K562 (cell line): ENCODE measurements around the gene PPFIBP2. TPM values are rescaled to one million over a fixed set of nuclear protein-coding genes. Genes with fewer than 3 reads are reported as not detected.

Experiments used
- ATAC-seq: fragments of 200-7000 bp; cut with Tn5 transposase; 3 replicates; pipeline ENCODE4 v1.9.1; 2020; ENCODE audit warnings: moderate library complexity
- BruUV-seq: library from RNA; stranded (reverse); fragments of 400-500 nt; replicated peaks from 2 replicates; lab custom pipeline; 2021; lab: Mats Ljungman, UMichigan
- CTCF ChIA-PET: fragments of 300-600 bp; formaldehyde crosslinking; extraction: SDS; loops from one replicate; lab custom pipeline; 2021; ENCODE audit warnings: low intra/inter-chr PET ratio; lab: Yijun Ruan, JAX
- POLR2A ChIA-PET: fragments of 300-600, 350-650 bp; sonication (Branson Sonifier 250); formaldehyde crosslinking; extraction: SDS; loops from one replicate; lab custom pipeline; 2021; ENCODE audit warnings: antibody characterized with exemption, inconsistent platforms; lab: Yijun Ruan, JAX
- DNase-seq, 4 experiments: peaks; one replicate each; pipeline versions ENCODE4 v3.0.0 to v3.0.0-alpha.2; 2011 to 2018; ENCODE audit warnings: low spot score in 3 of 4, mixed read lengths in 3 of 4; ENCODE audit errors: extremely low read depth in 1 of 4
- FAIRE-seq: peaks from 2 replicates; lab custom pipeline; 2011; peaks lifted over from hg19 to GRCh38; lab: Jason Lieb, UNC
- H2AFZ ChIP-seq: 2 replicates; pipeline ENCODE4 v1.6.0; 2011; ENCODE audit warnings: low read depth, low read length, control low read depth, inconsistent platforms
- H3K27ac ChIP-seq: fragments of 200-600 bp; 3 replicates; pipeline ENCODE4 v1.8.0; 2011; ENCODE audit warnings: low read depth, mild to moderate bottlenecking, control low read depth, inconsistent platforms, low read length, moderate library complexity, mixed read lengths; ENCODE audit errors: extremely low read depth
- H3K27me3 ChIP-seq, 2 experiments: fragments of 300-600 bp in 1 of 2; 2 replicates in 1 of 2; 3 replicates in 1 of 2; pipeline versions ENCODE4 v1.6.0 to v1.8.0; 2011; ENCODE audit warnings: inconsistent platforms in 2 of 2, low read length in 2 of 2, mild to moderate bottlenecking in 1 of 2, mixed read lengths in 1 of 2, moderate library complexity in 1 of 2; ENCODE audit not compliant: control insufficient read depth in 2 of 2, insufficient read depth in 2 of 2
- H3K36me3 ChIP-seq: fragments of 300-600 bp; 3 replicates; pipeline ENCODE4 v1.8.0; 2011; ENCODE audit warnings: mild to moderate bottlenecking, low read length, inconsistent platforms; ENCODE audit not compliant: control insufficient read depth, insufficient read depth
- H3K4me1 ChIP-seq, 2 experiments: fragments of 200-600 bp in 1 of 2; replicated peaks in 1 of 2; 2 replicates in 1 of 2; 3 replicates in 1 of 2; pipeline versions ENCODE4 v1.5.1 to v1.8.0; 2011; ENCODE audit warnings: inconsistent platforms in 2 of 2, low read length in 2 of 2, mild to moderate bottlenecking in 1 of 2, mixed read lengths in 1 of 2, moderate library complexity in 1 of 2; ENCODE audit not compliant: control insufficient read depth in 2 of 2, insufficient read depth in 2 of 2
- H3K4me2 ChIP-seq: 2 replicates; pipeline ENCODE4 v1.6.1; 2011; ENCODE audit warnings: low read length, control low read depth, inconsistent platforms, mixed read lengths; ENCODE audit not compliant: insufficient read depth
- H3K4me3 ChIP-seq: fragments of 200-600 bp; sonication (generic), shearing (Covaris generic); 2 replicates; pipeline ENCODE4 v1.5.1; 2016; ENCODE audit warnings: control low read depth, inconsistent platforms
- H3K79me2 ChIP-seq: fragments of 200-600 bp; 3 replicates; pipeline ENCODE4 v1.8.0; 2011; ENCODE audit warnings: low read length, inconsistent platforms; ENCODE audit not compliant: control insufficient read depth, insufficient read depth
- H3K9ac ChIP-seq, 2 experiments: 2 replicates each; pipeline versions ENCODE4 v1.6.0 to v1.6.1; 2011; ENCODE audit warnings: low read depth in 2 of 2, low read length in 2 of 2, control low read depth in 1 of 2, inconsistent platforms in 1 of 2, mild to moderate bottlenecking in 1 of 2, mixed read lengths in 1 of 2; ENCODE audit not compliant: insufficient read depth in 1 of 2
- H3K9me1 ChIP-seq: one replicate; pipeline ENCODE4 v1.6.0; 2011; ENCODE audit warnings: inconsistent platforms, mild to moderate bottlenecking, low read length, moderate library complexity; ENCODE audit not compliant: control insufficient read depth, insufficient read depth
- H3K9me3 ChIP-seq: replicated peaks from 2 replicates; pipeline ENCODE4 v1.5.1; 2011; ENCODE audit warnings: low read depth, low read length, inconsistent platforms; ENCODE audit not compliant: control insufficient read depth, insufficient read depth
- H4K20me1 ChIP-seq: replicated peaks from 2 replicates; pipeline ENCODE4 v1.6.1; 2011; ENCODE audit warnings: low read length, inconsistent platforms, mixed read lengths; ENCODE audit not compliant: control insufficient read depth, insufficient read depth
- ATF3 ChIP-seq, 2 experiments: fragments of 450-650 bp in 1 of 2; sonication (generic) in 1 of 2; formaldehyde crosslinking in 1 of 2; IDR thresholded peaks in 1 of 2; conservative IDR thresholded peaks in 1 of 2; 2 replicates each; pipeline versions ENCODE4 v1.6.1 to v1.8.1; 2016 to 2023; ENCODE audit warnings: mild to moderate bottlenecking in 2 of 2, moderate library complexity in 2 of 2, inconsistent platforms in 1 of 2, missing genetic modification reagents in 1 of 2
- CREM ChIP-seq: IDR thresholded peaks from 2 replicates; pipeline ENCODE4 v1.6.1; 2014; ENCODE audit warnings: antibody characterized with exemption, low read depth
- DMBX1 ChIP-seq: fragments of 250-450 bp; sonication (Bioruptor Pico); IDR thresholded peaks from 2 replicates; pipeline ENCODE4 v1.8.0; 2022; ENCODE audit warnings: inconsistent platforms, mild to moderate bottlenecking, moderate library complexity, borderline replicate concordance
- EHMT2 ChIP-seq: fragments of 450-650 bp; IDR thresholded peaks from 2 replicates; pipeline ENCODE4 v1.6.1; 2018; ENCODE audit warnings: antibody characterized with exemption
- FOXJ2 ChIP-seq: fragments of 200-800 bp; sonication (Bioruptor generic); IDR thresholded peaks from 2 replicates; pipeline ENCODE4 v1.6.1; 2016; ENCODE audit warnings: missing genetic modification characterization, missing compliant biosample characterization
- KAT2B ChIP-seq: IDR thresholded peaks from one replicate; pipeline ENCODE4 v1.6.1; 2012; ENCODE audit warnings: low read depth, mild to moderate bottlenecking, control low read depth, inconsistent platforms, low read length, moderate library complexity
- MAFK ChIP-seq: IDR thresholded peaks from 2 replicates; pipeline ENCODE4 v1.6.1; 2011; ENCODE audit warnings: low read length, improper control_type of control experiment
- MTF1 ChIP-seq: fragments of 250-450 bp; sonication (Bioruptor Pico); IDR thresholded peaks from 2 replicates; pipeline ENCODE4 v1.9.0; 2021; ENCODE audit warnings: moderate library complexity, mild to moderate bottlenecking, inconsistent platforms, borderline replicate concordance
- NELFE ChIP-seq: IDR thresholded peaks from 2 replicates; pipeline ENCODE4 v1.6.1; 2011; ENCODE audit warnings: mild to moderate bottlenecking; ENCODE audit not compliant: insufficient read depth, insufficient read length
- PHF8 ChIP-seq: fragments of 200-600 bp; sonication (generic); IDR thresholded peaks from 2 replicates; pipeline ENCODE4 v1.6.1; 2012; ENCODE audit warnings: mixed run types, mild to moderate bottlenecking, inconsistent platforms, low read length, moderate library complexity, borderline replicate concordance
- SMAD1 ChIP-seq: fragments of 150-350 bp; IDR thresholded peaks from 2 replicates; pipeline ENCODE4 v1.6.1; 2014; ENCODE audit warnings: low read length, low read depth; ENCODE audit not compliant: partially characterized antibody
- SMC3 ChIP-seq: conservative IDR thresholded peaks from 2 replicates; pipeline ENCODE4 v1.6.1; 2011; ENCODE audit warnings: low read depth, low read length, improper control_type of control experiment; ENCODE audit not compliant: insufficient read depth
- SNAPC5 ChIP-seq: fragments of 250-450 bp; sonication (Bioruptor Pico); IDR thresholded peaks from 2 replicates; pipeline ENCODE4 v1.8.0; 2021; ENCODE audit warnings: moderate library complexity, mild to moderate bottlenecking, inconsistent platforms
- SUPT5H ChIP-seq: fragments of 450-650 bp; IDR thresholded peaks from 2 replicates; pipeline ENCODE4 v1.6.1; 2016
- TBL1XR1 ChIP-seq, 2 experiments: IDR thresholded peaks; 2 replicates each; pipeline ENCODE4 v1.6.1; 2012; ENCODE audit warnings: improper control_type of control experiment in 2 of 2, low read length in 2 of 2, mild to moderate bottlenecking in 1 of 2
- TGIF2 ChIP-seq: sonication (generic); formaldehyde crosslinking; IDR thresholded peaks from 2 replicates; pipeline ENCODE4 v1.8.1; 2022; ENCODE audit warnings: mild to moderate bottlenecking, missing genetic modification reagents, moderate library complexity
- U2AF1 ChIP-seq: fragments of 200-400 bp; formaldehyde crosslinking; optimal IDR thresholded peaks from 2 replicates; pipeline ENCODE3; 2017; ENCODE audit warnings: mild to moderate bottlenecking, low read depth, low read length, moderate library complexity
- ZBED1 ChIP-seq: IDR thresholded peaks from 2 replicates; pipeline ENCODE4 v1.6.1; 2014
- ZBTB2 ChIP-seq: fragments of 450-650 bp; IDR thresholded peaks from 2 replicates; pipeline ENCODE4 v1.6.1; 2016; ENCODE audit warnings: antibody characterized with exemption
- ZNF79 ChIP-seq: fragments of 250-450 bp; sonication (Bioruptor Pico); IDR thresholded peaks from 2 replicates; pipeline ENCODE4 v1.4.0; 2020; ENCODE audit warnings: low read depth, mild to moderate bottlenecking, moderate library complexity
- WGBS: fragments of 100-300 bp; shearing (Covaris generic); methylation state at CpG from one replicate; pipeline ENCODE4 v1.1.6; 2016; ENCODE audit warnings: low coverage, mixed read lengths; ENCODE audit not compliant: insufficient coverage; ENCODE audit errors: missing lambda C conversion rate; 5-methylcytosine and 5-hydroxymethylcytosine counted together
- in situ Hi-C: fragments of 300-500 bp; cut with MboI; formaldehyde crosslinking; loops from 4 replicates; pipeline ENCODE4 v1.15.0; 2018; ENCODE audit warnings: inconsistent platforms, mixed read lengths
- intact Hi-C: fragments of 100-400 bp; cut with micrococcal nuclease; formaldehyde crosslinking; loops from 2 replicates; pipeline ENCODE4 v1.14.2; 2022
- polyA plus RNA-seq, 8 experiments: library from polyadenylated mRNA; depleted of rRNA in 4 of 8; stranded (reverse) in 5 of 8; unstranded in 3 of 8; fragments of >200 nt; fragmentation: Nextera tagmentation in 2 of 8; fragmentation: Illumina TruSeq in 1 of 8; extraction: Ambion mirVana in 2 of 8; extraction: Trizol in 1 of 8; gene quantifications; 2 replicates each; pipeline versions ENCODE4 v1.2.1 to v1.2.3, GENCODE V29; 2011 to 2014; ENCODE audit warnings: inconsistent platforms in 1 of 8, missing spikeins in 1 of 8
- total RNA-seq, 7 experiments: library from RNA; depleted of rRNA in 6 of 7; stranded (reverse); fragments of >200 nt in 6 of 7; fragmentation: Illumina TruSeq in 2 of 7; extraction: Trizol in 2 of 7; gene quantifications; 2 replicates each; pipeline versions ENCODE4 v1.2.1 to v1.2.3, GENCODE V29; 2011 to 2021; ENCODE audit warnings: low replicate concordance in 1 of 7

The PPFIBP2 gene
- total and polyA plus RNA-seq, 9 of the 15 experiments (the other 6 are each of a cell fraction or from before 2014, with no cell fraction given): 0.18 to 3.4 (median 1.2) TPM

GRCh38 chr11:7571640-7572000, 57.8 kb downstream of the PPFIBP2 start (continued):
- TF ChIP-seq ATF3 (IDR thresholded peaks at IDR 0.05) (peak; percentile 78), ATF3 (CRISPR knock-in tag; conservative IDR thresholded peaks at IDR 0.05) (no peak), SNAPC5 (no peak), TBL1XR1 (IDR thresholded peaks at IDR 0.05; ENCODE audit: low read length in 2 of 2) (no peak), MAFK (no peak), ZBED1 (no peak), SMC3 (peak; percentile 51), CREM (no peak)

GRCh38 chr11:7572001-7572712, 58.4 kb downstream of the PPFIBP2 start:
- POLR2A ChIA-PET: interaction anchor here (0.6 to 1.5 kb wide), 6 partner anchors 8 to 93 kb away, joined by 3 to 5 read pairs (median 4); no protein-coding TSS in a partner anchor
- Histone ChIP-seq H3K27ac (no peak overlapping the region), H3K9ac (no peak overlapping the region), H3K4me1 (no peaks in the 10 kb centered on the region; a peak in 1 of 5 replicates)
- ATAC-seq: peak; percentile 40
- WGBS: 12% methylated on average over 4 of the region's 4 CpGs
- BruUV-seq: no TSS peak
- TF ChIP-seq KAT2B (no peak), PHF8 (no peak), TGIF2 (CRISPR knock-in tag) (no peak), NELFE (no peak), SMAD1 (no peak), ZNF79 (CRISPR knock-in tag) (no peak), EHMT2 (no peak), MTF1 (CRISPR knock-in tag) (no peak), DMBX1 (CRISPR knock-in tag) (no peak), SUPT5H (no peak), ZBTB2 (no peak), FOXJ2 (tag) (no peak), U2AF1 (no peak)
- TF ChIP-seq, all 486 proteins: peak for 0
- no peak overlapping the region for H2AFZ ChIP-seq
- H3K4me2 ChIP-seq: no peak overlapping the region
- FAIRE-seq (no peak), DNase-seq (no peak)
- intact Hi-C loops: no loop called here
- in situ Hi-C loops: loop anchor here (5.0 kb wide), 1 partner anchor 80 kb away; no protein-coding TSS in a partner anchor
- H3K27me3 ChIP-seq: peaks cover 4 to 31% of the 10 kb centered on the region in 2 experiments; a peak in 4 of 5 replicates
- no peaks in the 10 kb centered on the region for H3K9me3 ChIP-seq
- no peaks in the 10 kb centered on the region for H4K20me1 ChIP-seq
- no peaks in the 10 kb centered on the region for H3K79me2 ChIP-seq
- no peaks in the 10 kb centered on the region for H3K9me1 ChIP-seq
- H3K36me3 ChIP-seq: no peaks in the 10 kb centered on the region
- H3K4me3 ChIP-seq: no peak overlapping the region
- CTCF ChIA-PET: interaction anchor here (1.2 to 1.8 kb wide), 3 partner anchors 85 to 116 kb away, joined by 7 to 17 read pairs (median 7); no protein-coding TSS in a partner anchor
